OCI-LY7 (cell line): Measurements from ENCODE around the gene LGSN. TPM values are rescaled to one million over a fixed set of nuclear protein-coding genes. Genes with fewer than 3 reads are reported as not detected.

Source experiments
- BruUV-seq: library from RNA; stranded (reverse); fragments of 400-500 nt; replicated peaks from 2 replicates; lab custom pipeline; 2021; lab: Mats Ljungman, UMichigan
- CTCF ChIA-PET: fragments of 300-600 bp; sonication (Branson Sonifier 250); formaldehyde crosslinking; loops from one replicate; lab custom pipeline; 2022; ENCODE audit warnings: antibody characterized with exemption; ENCODE audit not compliant: unreplicated experiment; lab: Charles Lee
- POLR2A ChIA-PET: fragments of 300-600 bp; sonication (Branson Sonifier 250); formaldehyde crosslinking; loops from one replicate; lab custom pipeline; 2022; ENCODE audit warnings: antibody characterized with exemption; lab: Charles Lee
- DNase-seq: peaks from one replicate; pipeline ENCODE4 v3.0.0-alpha.2; 2015; ENCODE audit warnings: low spot score
- H2AFZ ChIP-seq: fragments of 200-600 bp; sonication (generic), shearing (Covaris generic); 2 replicates; pipeline ENCODE4 v1.6.1; 2014; ENCODE audit warnings: mild to moderate bottlenecking, antibody characterized with exemption, low read length, moderate library complexity
- H3K27ac ChIP-seq: fragments of 200-600 bp; sonication (generic); 2 replicates; pipeline ENCODE4 v1.5.1; 2014; ENCODE audit warnings: mixed run types, low read depth, mild to moderate bottlenecking, moderate library complexity, low read length, inconsistent platforms; ENCODE audit not compliant: poor library complexity, severe bottlenecking
- H3K36me3 ChIP-seq: fragments of 200-600 bp; sonication (generic); 2 replicates; pipeline ENCODE4 v1.6.1; 2014; ENCODE audit warnings: mild to moderate bottlenecking, antibody characterized with exemption, low read length, moderate library complexity, mixed read lengths; ENCODE audit not compliant: insufficient read depth
- H3K4me1 ChIP-seq: fragments of 200-600 bp; sonication (generic); 2 replicates; pipeline ENCODE4 v1.5.1; 2014; ENCODE audit warnings: mild to moderate bottlenecking, low read length; ENCODE audit not compliant: insufficient read depth, poor library complexity, severe bottlenecking
- H3K4me2 ChIP-seq: fragments of 200-600 bp; sonication (generic); 2 replicates; pipeline ENCODE4 v1.6.1; 2014; ENCODE audit warnings: mild to moderate bottlenecking, low read length
- H3K4me3 ChIP-seq: fragments of 200-600 bp; sonication (generic); 2 replicates; pipeline ENCODE4 v1.5.1; 2014; ENCODE audit warnings: mild to moderate bottlenecking, low read depth, low read length; ENCODE audit not compliant: poor library complexity, severe bottlenecking
- H3K79me2 ChIP-seq: fragments of 200-600 bp; sonication (generic); 2 replicates; pipeline ENCODE4 v1.6.1; 2016; ENCODE audit warnings: low read depth, mild to moderate bottlenecking, low read length, moderate library complexity, mixed read lengths; ENCODE audit not compliant: insufficient read depth
- H3K9me2 ChIP-seq: fragments of 200-600 bp; sonication (generic); 2 replicates; pipeline ENCODE4 v1.6.1; 2016; ENCODE audit warnings: mild to moderate bottlenecking, low read length, mixed read lengths; ENCODE audit not compliant: insufficient read depth
- H3K9me3 ChIP-seq: fragments of 200-600 bp; sonication (generic); 2 replicates; pipeline ENCODE4 v1.6.1; 2014; ENCODE audit warnings: mild to moderate bottlenecking, mixed run types, low read length, mixed read lengths
- H4K20me1 ChIP-seq: fragments of 200-600 bp; sonication (generic); 2 replicates; pipeline ENCODE4 v1.6.1; 2014; ENCODE audit warnings: mild to moderate bottlenecking, antibody characterized with exemption, low read length, moderate library complexity, mixed read lengths; ENCODE audit not compliant: insufficient read depth
- CTCF ChIP-seq: fragments of 200-600 bp; sonication (generic); conservative IDR thresholded peaks from 2 replicates; pipeline ENCODE4 v1.5.1; 2014; ENCODE audit warnings: mild to moderate bottlenecking, antibody characterized with exemption, low read length, moderate library complexity, mixed read lengths
- EZH2phosphoT487 ChIP-seq: fragments of 200-600 bp; sonication (generic); IDR thresholded peaks from 2 replicates; pipeline ENCODE4 v1.6.1; 2018; ENCODE audit warnings: low read depth, borderline replicate concordance, mild to moderate bottlenecking, mixed run types, antibody characterized with exemption, low read length, moderate library complexity, mixed read lengths
- intact Hi-C: fragments of 100-400 bp; cut with micrococcal nuclease; formaldehyde crosslinking; loops from one replicate; pipeline ENCODE4 v1.10.0; 2022; ENCODE audit not compliant: unreplicated experiment
- total RNA-seq, 2 experiments: library from RNA; depleted of rRNA in 1 of 2; stranded (reverse); fragments of >200 nt in 1 of 2; shearing (Covaris generic) in 1 of 2; gene quantifications; 2 replicates each; pipeline ENCODE4 v1.2.3, GENCODE V29; 2014 to 2022

LGSN gene
- total RNA-seq, 2 experiments from 2014 or later = 0.25 to 0.76 TPM

GRCh38 chr6:63295553-63296194 lies 24.1 kb downstream of the LGSN start:
- no peak for DNase-seq
- no peaks in the 10 kb centered on the region for H3K79me2 ChIP-seq
- CTCF ChIA-PET = no interaction called here
- H2AFZ ChIP-seq = no peak overlapping the region
- no peaks in the 10 kb centered on the region for H4K20me1 ChIP-seq
- no peaks in the 10 kb centered on the region for H3K9me3 ChIP-seq
- H3K4me1 ChIP-seq = no peaks in the 10 kb centered on the region
- H3K36me3 ChIP-seq = no peaks in the 10 kb centered on the region
- no peak overlapping the region for H3K4me2 ChIP-seq
- TF ChIP-seq CTCF (no peak), EZH2phosphoT487 (no peak)
- POLR2A ChIA-PET = interaction anchor here (1.6 kb wide), 1 partner anchor 14 kb away, joined by 3 read pairs; no protein-coding TSS in a partner anchor
- no peak overlapping the region for H3K27ac ChIP-seq
- no peak overlapping the region for H3K4me3 ChIP-seq
- no TSS peak for BruUV-seq
- no peaks in the 10 kb centered on the region for H3K9me2 ChIP-seq
- intact Hi-C loops = no loop called here

- Histone ChIP-seq H3K27ac (no peak overlapping the region), H3K4me1 (no peaks in the 10 kb centered on the region), H3K4me2 (no peak overlapping the region), H3K4me3 (no peak overlapping the region), H3K9me2 (no peaks in the 10 kb centered on the region), H3K79me2 (no peaks in the 10 kb centered on the region), H2AFZ (no peak overlapping the region), H4K20me1 (no peaks in the 10 kb centered on the region), H3K9me3 (no peaks in the 10 kb centered on the region), H3K36me3 (no peaks in the 10 kb centered on the region)
- DNase-seq = no peak
- no peak for TF ChIP-seq CTCF
- no peak for TF ChIP-seq EZH2phosphoT487
- BruUV-seq = no TSS peak
- ChIA-PET POLR2A (interaction anchor here (1.3 kb wide), 1 partner anchor 16 kb away, joined by 4 read pairs; no protein-coding TSS in a partner anchor), CTCF (no interaction called here)
- intact Hi-C loops = no loop called here
Observed at GRCh38 chr6:63290492-63291058, 29.2 kb downstream of the LGSN start.

- Histone ChIP-seq H4K20me1 (no peaks in the 10 kb centered on the region), H3K9me2 (no peaks in the 10 kb centered on the region), H3K36me3 (no peaks in the 10 kb centered on the region), H3K9me3 (no peaks in the 10 kb centered on the region), H3K79me2 (no peaks in the 10 kb centered on the region), H3K4me2 (no peak overlapping the region), H2AFZ (no peak overlapping the region), H3K27ac (no peak overlapping the region), H3K4me1 (no peaks in the 10 kb centered on the region), H3K4me3 (no peak overlapping the region)
- ChIA-PET CTCF (no interaction called here), POLR2A (interaction anchor here (0.8 kb wide), 1 partner anchor 202 kb away, joined by 3 read pairs; no protein-coding TSS in a partner anchor)
- BruUV-seq = no TSS peak
- intact Hi-C loops = no loop called here
- TF ChIP-seq EZH2phosphoT487 (no peak), CTCF (no peak)
- DNase-seq = no peak
Observed at GRCh38 chr6:63289269-63289872, 30.4 kb downstream of the LGSN start.
